Activated B cell treated with CpG ODN at 0.5 μM for 24 hours (primary cell): ENCODE measurements around the gene CHST12. TPM values are rescaled to one million over a fixed set of nuclear protein-coding genes. Genes with fewer than 3 reads are reported as not detected.

ENCODE experiments used
- ATAC-seq: fragments of 200-7000 bp; cut with Tn5 transposase; one replicate; pipeline ENCODE4 v1.10.0; 2021; ENCODE audit warnings: low read depth, mild to moderate bottlenecking, moderate library complexity
- CTCF ChIA-PET: fragments of 350-600 bp; sonication (Branson Sonifier 250); formaldehyde crosslinking; loops from one replicate; lab custom pipeline; 2021; ENCODE audit warnings: antibody characterized with exemption; lab: Charles Lee
- POLR2A ChIA-PET: fragments of 350-600 bp; sonication (Branson Sonifier 250); formaldehyde crosslinking; loops from one replicate; lab custom pipeline; 2021; ENCODE audit warnings: antibody characterized with exemption; lab: Charles Lee
- DNase-seq: peaks from one replicate; pipeline ENCODE4 v3.0.0; 2022
- H3K27ac Mint-ChIP-seq: one replicate; pipeline ENCODE4 v1.8.0; 2020; ENCODE audit warnings: mixed read lengths
- H3K27me3 Mint-ChIP-seq: one replicate; pipeline ENCODE4 v1.8.0; 2021; ENCODE audit warnings: mixed read lengths
- H3K36me3 Mint-ChIP-seq: one replicate; pipeline ENCODE4 v1.8.0; 2021; ENCODE audit warnings: low read depth, mixed read lengths
- H3K4me1 Mint-ChIP-seq: one replicate; pipeline ENCODE4 v1.8.0; 2021; ENCODE audit warnings: mixed read lengths
- H3K4me3 Mint-ChIP-seq: one replicate; pipeline ENCODE4 v1.8.0; 2020; ENCODE audit warnings: mild to moderate bottlenecking, mixed read lengths
- H3K9me3 Mint-ChIP-seq: one replicate; pipeline ENCODE4 v1.8.0; 2020; ENCODE audit warnings: mixed read lengths
- CTCF ChIP-seq: fragments of 200-600 bp; IDR thresholded peaks from one replicate; pipeline ENCODE4 v1.8.0; 2022; ENCODE audit warnings: antibody characterized with exemption, mild to moderate bottlenecking
- intact Hi-C: fragments of 100-400 bp; cut with micrococcal nuclease; formaldehyde crosslinking; loops from one replicate; pipeline ENCODE4 v1.15.1; 2024
- total RNA-seq: library from RNA; stranded (reverse); gene quantifications from 2 replicates; pipeline ENCODE4 v1.2.3, GENCODE V29; 2022

The CHST12 gene
- total RNA-seq, 1 donor from 2014 or later = 14.4 TPM

- intact Hi-C loops = no loop called here
- H3K27ac Mint-ChIP-seq = no peak overlapping the region
- ChIA-PET POLR2A (no interaction called here), CTCF (no interaction called here)
- peaks cover 3% of the 10 kb centered on the region for H3K36me3 Mint-ChIP-seq
- H3K9me3 Mint-ChIP-seq = no peaks in the 10 kb centered on the region
- no peak for DNase-seq
- H3K4me1 Mint-ChIP-seq = peaks cover 2% of the 10 kb centered on the region
- TF ChIP-seq CTCF = no peak
- no peaks in the 10 kb centered on the region for H3K27me3 Mint-ChIP-seq
- no peak for ATAC-seq
- H3K4me3 Mint-ChIP-seq = no peak overlapping the region
Measured at GRCh38 chr7:2446676-2447075, 43.3 kb downstream of the CHST12 start.

GRCh38 chr7:2450198-2451107 is 47.0 kb downstream of the CHST12 start:
- Mint-ChIP-seq H3K27ac (no peak overlapping the region), H3K36me3 (peaks cover 2% of the 10 kb centered on the region), H3K9me3 (no peaks in the 10 kb centered on the region), H3K4me3 (no peak overlapping the region), H3K4me1 (peaks cover 6% of the 10 kb centered on the region), H3K27me3 (no peaks in the 10 kb centered on the region)
- no peak for TF ChIP-seq CTCF
- ATAC-seq (no peak), DNase-seq (no peak)
- intact Hi-C loops = loop anchor here (1.0 kb wide), 4 partner anchors 19 to 415 kb away; no protein-coding TSS in a partner anchor
- ChIA-PET CTCF (interaction anchor here (0.8 to 5.6 kb wide), 16 partner anchors 10 to 705 kb away, joined by 3 to 51 read pairs (median 6); no protein-coding TSS in a partner anchor), POLR2A (interaction anchor here (0.5 to 2.4 kb wide), 2 partner anchors 237 to 259 kb away, joined by 3 to 12 read pairs; no protein-coding TSS in a partner anchor)

GRCh38 chr7:2451171-2452073 is 48.0 kb downstream of the CHST12 start:
- no peaks in the 10 kb centered on the region for H3K9me3 Mint-ChIP-seq
- DNase-seq (peak; percentile 81), ATAC-seq (peak; percentile 99)
- intact Hi-C loops = loop anchor here (1.0 kb wide), 4 partner anchors 18 to 414 kb away; no protein-coding TSS in a partner anchor
- CTCF ChIA-PET = interaction anchor here (0.6 to 5.6 kb wide), 22 partner anchors 10 to 704 kb away, joined by 3 to 51 read pairs (median 3); no protein-coding TSS in a partner anchor
- no peaks in the 10 kb centered on the region for H3K27me3 Mint-ChIP-seq
- POLR2A ChIA-PET = interaction anchor here (0.6 to 2.4 kb wide), 9 partner anchors 17 to 331 kb away, joined by 3 to 12 read pairs (median 4); no protein-coding TSS in a partner anchor
- no peak overlapping the region for H3K27ac Mint-ChIP-seq
- H3K36me3 Mint-ChIP-seq = no peaks in the 10 kb centered on the region
- H3K4me1 Mint-ChIP-seq = peaks cover 6% of the 10 kb centered on the region
- peak; percentile 88 for TF ChIP-seq CTCF
- H3K4me3 Mint-ChIP-seq = peak overlapping the region; percentile 74

- Mint-ChIP-seq H3K36me3 (no peaks in the 10 kb centered on the region), H3K27me3 (no peaks in the 10 kb centered on the region), H3K9me3 (no peaks in the 10 kb centered on the region), H3K4me3 (peak overlapping the region; percentile 74), H3K4me1 (peaks cover 6% of the 10 kb centered on the region), H3K27ac (no peak overlapping the region)
- TF ChIP-seq CTCF = no peak
- CTCF ChIA-PET = interaction anchor here (0.6 to 5.6 kb wide), 17 partner anchors 12 to 413 kb away, joined by 3 to 51 read pairs (median 4); no protein-coding TSS in a partner anchor
- ATAC-seq = peak; percentile 43
- intact Hi-C loops = no loop called here
- peak; percentile 22 for DNase-seq
- POLR2A ChIA-PET = interaction anchor here (0.7 to 2.4 kb wide), 6 partner anchors 17 to 258 kb away, joined by 3 to 12 read pairs (median 5); no protein-coding TSS in a partner anchor
Measured at GRCh38 chr7:2452074-2452507, 48.7 kb downstream of the CHST12 start.
